ENCODE measurements around the gene ZNF217.
"Not testable (repeated sequence)": the region's sequence is repeated elsewhere in the genome, so short reads cannot be mapped to it uniquely, and the experiment has no call there.

The ZNF217 gene

GRCh38 chr20:53523615-53524014 lies 70.0 kb downstream of the ZNF217 start:
- DNase-seq: not testable (repeated sequence)

DNA sequence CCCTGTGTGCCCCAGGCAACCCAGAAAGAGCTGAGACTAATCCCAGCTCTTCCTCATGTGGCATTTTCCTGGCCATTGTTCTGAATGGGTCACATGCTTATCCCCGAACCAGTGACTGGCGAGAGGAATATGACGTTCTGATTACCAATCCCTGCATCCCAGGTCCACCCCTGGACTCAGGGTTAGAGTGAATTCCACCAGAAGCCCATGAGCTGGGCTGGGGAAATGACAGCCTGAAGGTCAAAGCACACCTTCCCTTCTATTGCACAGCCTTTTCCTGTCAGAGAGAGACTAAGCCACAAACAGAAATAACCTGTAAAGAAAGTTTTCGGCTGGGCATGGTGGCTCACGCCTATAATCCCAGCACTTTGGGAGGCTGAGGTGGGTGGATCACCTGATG lies 70.9 kb downstream of the ZNF217 start:
- no peak for DNase-seq

DNA sequence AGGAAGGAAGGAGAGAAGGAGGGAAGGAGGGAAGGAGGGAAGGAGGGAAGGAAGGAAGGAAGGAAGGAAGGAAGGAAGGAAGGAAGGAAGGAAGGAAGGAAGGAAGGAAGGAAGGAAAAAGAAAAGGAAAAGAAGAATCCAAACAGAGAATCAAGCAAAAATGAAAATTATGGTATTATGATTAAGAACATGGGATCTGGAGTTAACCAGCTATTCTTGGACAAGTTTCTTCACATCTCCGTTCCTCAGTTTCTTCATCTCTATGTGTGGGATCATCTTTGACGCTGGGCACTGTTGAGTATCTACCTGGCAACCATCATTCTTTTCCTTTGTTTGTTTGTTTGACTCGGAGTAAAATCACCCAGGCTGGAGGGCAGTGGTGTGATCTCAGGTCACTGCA lies 71.6 kb downstream of the ZNF217 start:
- no peak for DNase-seq

GRCh38 chr20:53521421-53521820 lies 72.2 kb downstream of the ZNF217 start:
- not testable (repeated sequence) for DNase-seq

GRCh38 chr20:53517146-53517545 lies 76.5 kb downstream of the ZNF217 start:
- DNase-seq: no peak

Data from stimulated activated CD4-positive, alpha-beta T cell treated with anti-CD3 and anti-CD28 coated beads, Interleukin-4, amount 100 ng/mL, for 24 hours (primary cell).